Erythroblast (primary cell): ENCODE measurements around the gene FMN2.
"Not testable (repeated sequence)": the region's sequence is repeated elsewhere in the genome, so short reads cannot be mapped to it uniquely, and the experiment has no call there.

Experiments
- GATA1 ChIP-seq: IDR thresholded peaks from 2 replicates; pipeline ENCODE4 v1.6.1; 2011; ENCODE audit warnings: low read depth, mild to moderate bottlenecking, control low read depth, low read length, moderate library complexity
- POLR2A ChIP-seq: IDR thresholded peaks from 2 replicates; pipeline ENCODE4 v1.6.1; 2011; ENCODE audit warnings: mild to moderate bottlenecking, low read length

GRCh38 chr1:240275219-240275618 lies 183.5 kb downstream of the FMN2 start:
- not testable (repeated sequence) for TF ChIP-seq POLR2A, GATA1
